CD4-positive, alpha-beta T cell treated with Interleukin-6 for 4 hours (primary cell): ENCODE data around the gene HHIPL1.

Experiments
- DNase-seq: peaks from one replicate; pipeline ENCODE4 v3.0.0-alpha.2; 2020; ENCODE audit warnings: mixed read lengths

HHIPL1 gene

DNA sequence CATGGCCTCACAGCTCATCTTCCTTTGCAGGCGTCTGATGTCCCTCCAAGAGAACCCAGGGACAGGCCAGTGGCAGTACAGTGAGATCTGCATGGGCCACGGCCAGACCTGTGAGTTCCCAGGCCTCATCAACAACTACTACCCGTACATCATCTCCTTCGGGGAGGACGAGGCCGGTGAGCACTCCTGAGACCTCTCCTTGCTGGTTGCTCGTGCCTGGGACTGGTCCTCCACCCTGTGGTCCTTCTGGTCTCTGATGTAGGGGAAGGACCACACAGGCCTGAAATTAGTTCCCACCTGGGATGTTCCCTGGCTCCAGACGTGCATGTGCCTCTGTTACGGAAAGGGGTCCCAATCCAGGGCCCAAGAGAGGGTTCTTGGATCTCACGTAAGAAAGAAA is 17.9 kb downstream of the HHIPL1 start:
- no peak for DNase-seq

GRCh38 chr14:99663386-99664057 is 18.6 kb downstream of the HHIPL1 start:
- no peak for DNase-seq

DNA sequence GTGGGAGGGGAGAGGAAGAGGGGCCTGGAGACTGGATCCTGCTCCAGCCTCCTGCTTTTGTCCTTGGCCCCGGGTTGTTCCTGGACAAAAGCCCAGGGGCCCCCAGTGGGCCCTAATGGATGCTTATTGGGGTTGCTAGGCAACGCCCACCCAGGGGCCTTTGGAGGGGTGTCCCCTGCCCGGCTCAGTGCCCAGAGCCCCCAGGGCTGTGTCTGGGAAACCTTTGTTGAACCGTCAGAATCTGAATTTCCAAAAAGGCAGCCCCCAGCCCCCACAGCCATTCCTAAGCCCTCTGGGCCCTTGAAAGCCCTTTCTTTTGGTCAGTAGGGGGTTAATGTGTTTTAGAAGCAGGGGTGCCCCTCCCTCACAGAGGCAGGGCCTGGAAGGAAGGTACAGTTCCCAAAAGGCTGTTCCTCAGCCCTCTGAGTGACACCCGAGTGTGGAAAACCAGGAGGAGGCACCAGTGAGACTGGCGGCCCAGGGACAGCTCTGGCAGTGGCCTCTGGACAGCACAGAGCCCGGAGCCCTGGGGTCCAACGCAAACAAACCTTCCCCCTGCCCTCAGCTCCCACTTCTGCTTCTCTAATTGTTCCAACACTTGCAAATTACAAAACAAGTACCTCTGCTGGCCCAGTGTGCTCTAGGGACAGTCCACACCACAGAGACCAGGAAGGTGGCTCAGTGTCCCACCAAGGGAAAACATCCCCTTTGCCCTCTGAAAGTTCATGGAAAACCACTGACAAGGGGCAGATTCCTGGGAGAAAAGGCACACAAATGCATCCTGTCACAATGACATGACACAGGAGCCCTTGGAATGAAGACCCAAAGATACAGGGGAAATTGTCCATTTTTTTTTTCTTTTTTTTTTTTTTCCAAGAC is 19.4 kb downstream of the HHIPL1 start:
- no peak for DNase-seq

DNA sequence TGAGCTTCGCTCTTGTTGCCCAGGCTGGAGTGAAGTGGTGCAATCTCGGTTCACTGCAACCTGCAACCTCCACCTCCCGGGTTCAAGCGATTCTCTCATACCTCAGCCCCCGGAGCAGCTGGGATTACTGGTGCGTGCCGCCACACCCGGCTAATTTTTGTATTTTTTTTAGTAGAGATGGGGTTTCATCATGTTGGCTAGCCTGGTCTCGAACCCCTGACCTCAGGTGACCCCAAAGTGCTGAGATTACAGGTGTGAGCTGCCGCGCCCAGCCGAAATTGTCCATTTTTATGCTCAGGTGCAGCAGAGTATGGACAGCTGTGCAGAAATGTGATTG is 20.0 kb downstream of the HHIPL1 start:
- no peak for DNase-seq

GRCh38 chr14:99666533-99666932 is 21.6 kb downstream of the HHIPL1 start:
- no peak for DNase-seq

DNA sequence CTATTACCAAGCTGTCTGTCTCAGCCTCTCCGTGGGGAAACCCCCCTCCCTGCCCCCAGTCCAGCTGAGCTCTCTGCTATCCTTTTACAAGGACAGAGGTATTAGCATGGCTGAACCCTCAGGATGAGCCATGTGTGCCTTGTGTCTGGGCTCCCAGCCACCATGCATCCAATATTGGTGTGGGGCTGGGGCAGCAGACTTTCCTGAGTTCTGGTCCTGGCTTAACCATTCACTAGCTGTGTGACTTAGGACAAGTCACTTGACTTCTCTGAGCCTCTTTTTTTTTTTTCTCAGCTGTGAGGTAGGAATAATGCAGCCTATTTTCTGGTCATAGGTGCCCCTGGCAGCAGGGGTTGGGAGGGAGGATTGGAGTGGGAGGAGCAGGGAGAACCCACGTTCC is 22.1 kb downstream of the HHIPL1 start:
- DNase-seq: no peak

GRCh38 chr14:99667821-99668220 is 22.9 kb downstream of the HHIPL1 start:
- DNase-seq: no peak

GRCh38 chr14:99668307-99669295 is 23.7 kb downstream of the HHIPL1 start:
- no peak for DNase-seq

DNA sequence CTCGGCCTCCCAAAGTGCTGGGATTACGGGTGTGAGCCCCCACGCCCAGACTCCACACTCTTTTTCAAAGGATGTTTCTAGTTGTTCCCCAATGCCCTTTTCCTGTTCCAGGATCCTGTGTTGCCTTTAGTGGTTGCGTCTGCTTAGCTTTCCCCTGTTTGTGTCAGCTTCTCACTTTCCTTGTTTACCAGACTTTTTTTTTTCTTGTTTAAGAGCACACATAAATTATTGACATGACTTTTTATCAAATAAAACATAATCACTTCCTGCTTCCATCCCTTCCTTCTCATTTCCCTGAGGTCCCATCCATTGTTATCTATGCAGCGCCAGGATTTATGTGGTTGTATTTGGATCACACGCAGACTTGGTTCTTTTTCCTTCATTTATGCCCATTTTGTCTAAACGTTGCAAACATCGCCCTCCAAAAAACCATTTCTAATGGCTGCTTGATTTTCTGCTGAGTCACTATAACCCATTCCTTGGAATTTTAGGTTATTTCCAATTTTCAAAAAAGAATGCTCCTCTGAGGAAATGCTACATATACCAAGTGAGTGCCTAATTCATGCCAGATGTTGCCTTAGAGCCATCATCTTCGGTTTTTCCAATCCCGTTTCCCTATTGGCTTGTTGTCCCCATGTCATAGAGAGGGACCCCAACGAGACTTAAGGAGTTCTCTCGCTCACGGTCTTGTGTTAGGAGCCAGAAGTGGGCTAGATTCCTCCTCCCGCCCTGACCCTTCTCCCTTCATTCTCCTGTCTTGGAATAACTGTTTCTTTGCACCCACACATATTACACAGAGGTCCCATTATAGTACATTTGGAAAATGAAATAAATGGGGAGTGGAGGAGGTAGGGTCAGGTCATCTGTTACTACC is 25.7 kb downstream of the HHIPL1 start:
- DNase-seq: no peak

GRCh38 chr14:99671235-99672224 is 26.6 kb downstream of the HHIPL1 start:
- DNase-seq: no peak

DNA sequence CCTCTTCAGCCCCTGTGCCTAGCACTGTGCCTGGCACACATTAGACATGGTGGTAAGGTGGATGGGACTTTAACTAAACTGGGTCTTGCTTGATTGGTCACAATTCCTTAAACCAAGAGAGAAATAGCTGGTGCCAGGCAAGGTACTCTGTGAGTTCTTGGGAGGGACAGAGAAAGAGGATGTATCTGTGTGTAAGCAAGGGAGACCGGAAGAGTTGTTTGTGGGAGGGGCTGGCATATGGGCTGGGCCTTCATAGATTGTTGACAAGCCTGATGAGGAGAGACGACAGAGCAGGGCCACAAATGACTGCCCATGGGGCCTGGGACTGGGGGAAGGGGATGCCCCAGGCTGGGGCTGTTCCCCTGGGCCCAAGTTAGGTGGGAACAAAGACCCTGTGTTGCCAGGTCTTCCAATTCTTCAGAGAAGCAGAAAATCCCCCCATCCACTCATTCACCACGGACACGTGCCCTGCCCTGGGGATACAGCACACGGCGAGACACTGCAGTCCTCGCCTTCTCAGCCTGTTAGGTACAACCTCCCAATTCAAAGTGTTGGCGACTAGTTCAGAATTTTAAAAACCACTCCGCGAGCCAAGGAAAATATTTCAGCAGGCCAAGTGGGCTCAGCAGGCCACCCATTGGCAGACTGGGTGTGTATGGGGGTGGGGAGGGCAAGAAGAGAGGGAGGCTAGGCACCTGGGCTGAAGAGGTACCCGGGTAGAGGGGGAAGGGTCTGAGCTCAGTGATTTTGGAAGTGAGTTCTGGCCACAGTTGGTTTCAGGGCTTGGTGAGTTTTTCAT is 27.8 kb downstream of the HHIPL1 start:
- DNase-seq: peak; percentile 12

DNA sequence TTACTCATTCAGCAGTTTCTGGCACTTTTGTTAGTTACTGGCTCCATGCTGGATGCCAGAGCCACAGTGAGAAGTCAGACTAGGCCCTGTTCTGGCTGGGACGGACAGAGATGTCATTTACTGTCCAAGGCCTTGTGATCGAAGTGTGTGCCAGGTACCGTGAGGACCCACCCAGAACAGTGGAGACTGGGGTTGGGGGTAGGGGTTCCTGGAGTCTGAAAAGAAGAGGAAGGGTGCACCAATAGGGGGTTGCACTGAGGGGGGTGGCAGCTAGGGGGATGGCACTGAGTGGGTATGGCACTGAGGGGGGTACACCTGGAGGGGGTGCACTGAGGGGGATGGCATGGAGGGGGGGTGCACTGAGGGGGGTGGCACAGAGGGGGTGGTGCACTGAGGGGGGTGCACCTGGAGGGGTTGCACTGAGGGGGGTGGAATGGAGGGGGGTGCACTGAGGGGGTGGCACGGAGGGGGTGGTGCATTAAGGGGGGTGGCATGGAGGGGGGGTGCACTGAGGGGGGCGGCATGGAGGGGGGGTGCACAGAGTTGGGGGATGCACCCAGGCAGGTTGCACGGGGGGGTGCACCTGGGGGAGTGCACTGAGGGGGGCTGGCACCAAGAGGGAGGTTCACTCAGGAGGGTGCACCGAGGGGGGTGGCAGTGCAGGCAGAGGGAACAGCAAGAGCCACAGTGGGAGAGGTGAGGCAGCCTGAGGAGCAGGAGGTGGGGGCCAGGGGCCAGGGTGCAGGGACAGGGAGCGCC is 28.6 kb downstream of the HHIPL1 start:
- no peak for DNase-seq

DNA sequence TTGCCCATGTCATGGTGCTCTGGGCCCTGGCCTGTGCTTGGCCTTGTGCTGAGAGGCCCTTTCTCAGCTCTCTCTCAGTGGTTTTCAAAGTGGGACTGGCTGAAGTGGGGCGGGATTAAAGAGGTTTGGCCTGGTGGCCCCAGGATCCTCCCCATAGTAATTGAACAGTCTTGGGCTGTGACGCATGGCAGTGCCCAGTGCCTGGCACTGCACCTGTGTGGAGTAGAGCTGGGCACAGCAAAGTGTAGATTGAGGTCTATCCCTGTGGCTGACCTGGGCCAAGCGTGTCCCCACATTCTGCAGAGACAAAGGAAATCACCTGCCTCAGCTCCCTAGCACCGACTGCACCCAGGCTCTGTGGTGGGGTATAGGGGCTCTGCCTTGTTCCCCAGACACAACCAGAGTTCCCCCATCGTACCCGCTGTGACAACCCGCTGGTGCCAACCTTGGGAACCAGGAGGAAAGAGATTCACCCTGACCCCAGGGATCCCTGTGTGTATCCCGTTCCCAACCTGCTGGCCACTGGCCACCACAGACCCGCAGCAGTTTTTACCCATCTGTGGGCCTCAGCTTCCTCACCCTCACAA is 29.2 kb downstream of the HHIPL1 start:
- DNase-seq: no peak

DNA sequence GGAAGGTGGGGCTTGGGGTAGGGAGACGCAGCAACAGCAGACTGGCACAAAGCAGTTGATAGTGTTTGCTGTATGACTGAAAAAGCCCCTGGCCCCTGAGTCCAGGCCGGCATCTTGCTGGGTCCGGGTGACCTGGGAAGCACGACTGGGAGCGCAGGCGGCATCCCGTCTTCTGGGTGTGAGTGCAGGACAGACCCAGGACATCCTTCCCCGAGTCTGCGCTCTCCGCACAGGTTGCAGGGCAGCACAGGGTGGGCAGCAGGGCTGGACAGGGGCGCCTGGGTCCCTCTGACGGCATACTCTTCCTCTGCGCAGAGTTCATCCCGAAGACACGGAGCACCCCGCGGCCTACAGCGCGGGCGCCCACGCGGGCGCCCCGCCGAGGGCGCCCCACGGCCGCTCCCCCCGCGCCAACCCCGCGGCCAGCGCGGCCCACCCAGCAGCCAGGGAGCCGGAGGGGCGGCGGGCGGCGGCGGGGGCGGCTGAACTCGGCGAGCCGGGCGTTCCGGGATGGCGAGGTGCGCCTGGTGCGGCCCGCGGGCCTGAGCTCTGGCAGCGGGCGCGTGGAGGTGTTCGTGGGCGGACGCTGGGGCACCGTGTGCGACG is 29.9 kb downstream of the HHIPL1 start:
- DNase-seq: no peak

- DNase-seq: no peak
These were observed 30.5 kb downstream of the HHIPL1 start for GRCh38 chr14:99675382-99675835.

GRCh38 chr14:99675951-99676350 is 31.0 kb downstream of the HHIPL1 start:
- no peak for DNase-seq

DNA sequence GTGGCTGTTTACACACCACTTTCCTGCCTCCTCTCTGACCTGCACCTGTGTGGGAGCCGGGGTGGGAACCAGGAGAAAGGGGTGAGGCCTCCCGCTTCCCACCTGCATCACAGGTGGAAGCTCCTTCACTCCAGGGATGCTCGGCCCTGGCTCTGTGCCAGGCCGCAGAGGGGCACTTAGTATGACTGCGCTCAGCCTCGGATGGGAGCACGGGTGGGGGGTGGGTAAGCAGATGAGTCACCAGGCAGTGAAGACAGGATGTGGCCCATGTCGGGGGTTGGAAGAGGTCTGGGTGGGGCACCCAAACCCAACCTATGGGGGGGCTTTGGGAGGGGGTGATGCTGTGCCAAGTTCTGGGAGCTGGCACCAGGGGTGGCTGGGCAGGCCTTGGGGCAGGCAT is 31.7 kb downstream of the HHIPL1 start:
- DNase-seq: peak; percentile 27
